GM23338 (cell line): Measurements from ENCODE around the gene APIP. TPM values are rescaled to one million over a fixed set of nuclear protein-coding genes. Genes with fewer than 3 reads are reported as not detected.

Experiments
- ATAC-seq: fragments of 200-7000 bp; cut with Tn5 transposase; 3 replicates; pipeline ENCODE4 v1.9.1; 2020
- DNase-seq: peaks from one replicate; pipeline ENCODE4 v3.0.0-alpha.2; 2015; ENCODE audit warnings: low spot score
- H2AFZ ChIP-seq: fragments of 200-600 bp; sonication (generic); 2 replicates; pipeline ENCODE4 v1.8.0; 2016; ENCODE audit warnings: antibody characterized with exemption, mild to moderate bottlenecking, moderate library complexity
- H3F3A ChIP-seq: fragments of 200-600 bp; sonication (generic); replicated peaks from 2 replicates; pipeline ENCODE4 v1.8.0; 2017; ENCODE audit warnings: antibody characterized with exemption, mixed run types, low read depth
- H3K27ac ChIP-seq: fragments of 200-600 bp; sonication (generic); 2 replicates; pipeline ENCODE4 v1.6.1; 2016; ENCODE audit warnings: low read depth
- H3K27me3 ChIP-seq: fragments of 200-600 bp; sonication (generic); 2 replicates; pipeline ENCODE4 v1.8.0; 2016; ENCODE audit warnings: mild to moderate bottlenecking, mixed run types, moderate library complexity; ENCODE audit not compliant: insufficient read depth
- H3K36me3 ChIP-seq: fragments of 200-600 bp; sonication (generic); 2 replicates; pipeline ENCODE4 v1.8.0; 2016; ENCODE audit warnings: mild to moderate bottlenecking; ENCODE audit not compliant: insufficient read depth
- H3K4me1 ChIP-seq: fragments of 200-600 bp; sonication (generic); 2 replicates; pipeline ENCODE4 v1.8.0; 2016; ENCODE audit warnings: mild to moderate bottlenecking, moderate library complexity; ENCODE audit not compliant: insufficient read depth
- H3K4me2 ChIP-seq: fragments of 200-600 bp; sonication (generic); 2 replicates; pipeline ENCODE4 v1.7.1; 2017; ENCODE audit warnings: mixed run types
- H3K4me3 ChIP-seq: fragments of 200-600 bp; sonication (generic); 2 replicates; pipeline ENCODE4 v1.6.1; 2016; ENCODE audit warnings: mixed run types
- H3K79me2 ChIP-seq: fragments of 200-600 bp; sonication (generic); replicated peaks from 2 replicates; pipeline ENCODE4 v1.8.0; 2017; ENCODE audit warnings: mild to moderate bottlenecking; ENCODE audit not compliant: insufficient read depth
- H3K9me2 ChIP-seq: fragments of 200-600 bp; sonication (generic); 2 replicates; pipeline ENCODE4 v1.8.0; 2017; ENCODE audit not compliant: insufficient read depth
- H4K20me1 ChIP-seq: fragments of 200-600 bp; sonication (generic); replicated peaks from 2 replicates; pipeline ENCODE4 v1.8.0; 2017; ENCODE audit warnings: mild to moderate bottlenecking; ENCODE audit not compliant: insufficient read depth
- H3K27ac Mint-ChIP-seq: 2 replicates; pipeline ENCODE4 v1.8.0; 2020; ENCODE audit warnings: inconsistent platforms, mild to moderate bottlenecking, moderate library complexity, mixed read lengths
- H3K27me3 Mint-ChIP-seq: 3 replicates; pipeline ENCODE4 v1.8.0; 2022; ENCODE audit warnings: low read depth, mild to moderate bottlenecking, moderate library complexity, mixed read lengths, inconsistent platforms; ENCODE audit not compliant: insufficient read depth, poor library complexity
- H3K36me3 Mint-ChIP-seq: 3 replicates; pipeline ENCODE4 v1.8.0; 2021; ENCODE audit warnings: low read depth, mild to moderate bottlenecking, inconsistent platforms, moderate library complexity, mixed read lengths
- H3K4me1 Mint-ChIP-seq: 3 replicates; pipeline ENCODE4 v1.8.0; 2020; ENCODE audit warnings: mild to moderate bottlenecking, inconsistent platforms, mixed read lengths
- H3K4me3 Mint-ChIP-seq: 3 replicates; pipeline ENCODE4 v1.8.0; 2021; ENCODE audit warnings: moderate library complexity, mild to moderate bottlenecking, inconsistent platforms, mixed read lengths
- H3K9me3 Mint-ChIP-seq: 3 replicates; pipeline ENCODE4 v1.8.0; 2020; ENCODE audit warnings: moderate library complexity, mild to moderate bottlenecking, inconsistent platforms, mixed read lengths
- CREB1 ChIP-seq: fragments of 250-450 bp; sonication (Bioruptor Pico); IDR thresholded peaks from 2 replicates; pipeline ENCODE4 v1.5.0; 2020; ENCODE audit warnings: low read depth, mild to moderate bottlenecking, moderate library complexity
- CTCF ChIP-seq, 2 experiments: fragments of 200-600 bp in 1 of 2; sonication (generic) in 1 of 2; conservative IDR thresholded peaks; 2 replicates each; pipeline versions ENCODE4 v1.5.1 to v1.6.1; 2016 to 2017; ENCODE audit warnings: antibody characterized with exemption in 2 of 2, low read depth in 2 of 2, mild to moderate bottlenecking in 2 of 2, moderate library complexity in 1 of 2
- NANOG ChIP-seq: IDR thresholded peaks from 2 replicates; pipeline ENCODE4 v1.6.1; 2016; ENCODE audit warnings: antibody characterized with exemption, borderline replicate concordance
- STAT1 ChIP-seq: IDR thresholded peaks from one replicate; pipeline ENCODE4 v1.6.1; 2016; ENCODE audit warnings: antibody characterized with exemption; ENCODE audit not compliant: unreplicated experiment
- ZNF114 ChIP-seq: fragments of 250-450 bp; sonication (Bioruptor Pico); IDR thresholded peaks from 2 replicates; pipeline ENCODE4 v1.5.0; 2020; ENCODE audit warnings: mild to moderate bottlenecking, moderate library complexity
- ZNF462 ChIP-seq: fragments of 250-450 bp; sonication (Bioruptor Pico); IDR thresholded peaks from 2 replicates; pipeline ENCODE4 v1.5.0; 2020; ENCODE audit warnings: mild to moderate bottlenecking, moderate library complexity
- polyA plus RNA-seq: library from polyadenylated mRNA; unstranded; fragments of >200 nt; fragmentation: Nextera tagmentation; extraction: Ambion mirVana; gene quantifications from 2 replicates; pipeline ENCODE4 v1.2.1, GENCODE V29; 2016
- total RNA-seq: library from RNA; depleted of rRNA; stranded (reverse); fragments of >200 nt; shearing (Covaris generic); gene quantifications from 2 replicates; pipeline ENCODE4 v1.2.3, GENCODE V29; 2014

APIP gene
- total and polyA plus RNA-seq, 2 experiments from 2014 or later: 35.7 to 50.3 TPM

- Histone ChIP-seq H4K20me1 (no peaks in the 10 kb centered on the region), H3K79me2 (no peaks in the 10 kb centered on the region), H3K27me3 (no peaks in the 10 kb centered on the region), H3K9me2 (no peaks in the 10 kb centered on the region), H3K4me3 (no peak overlapping the region), H3K4me1 (0 out of 2 replicates have a peak, but pooled peaks cover 4% of the 10 kb centered on the region), H3K36me3 (no peaks in the 10 kb centered on the region), H3K27ac (no peak overlapping the region), H2AFZ (no peak overlapping the region), H3K4me2 (no peak overlapping the region), H3F3A (no peaks in the 10 kb centered on the region)
- Mint-ChIP-seq H3K4me3 (no peak overlapping the region), H3K4me1 (peaks cover 10% of the 10 kb centered on the region; the same call in 2 of the 3 replicates), H3K27me3 (peaks cover 2% of the 10 kb centered on the region), H3K27ac (no peak overlapping the region), H3K9me3 (no peaks in the 10 kb centered on the region; the same call in 2 of the 3 replicates), H3K36me3 (no peaks in the 10 kb centered on the region)
- no peak for DNase-seq
- ATAC-seq: no peak
- no peak for TF ChIP-seq ZNF114 (CRISPR knock-in tag)
- TF ChIP-seq CTCF (conservative IDR thresholded peaks at IDR 0.05; ENCODE audit: low read depth in 2 of 2): no peak
Observed at GRCh38 chr11:34859496-34859895, 56.7 kb downstream of the APIP start.

GRCh38 chr11:34857463-34857862 is 58.7 kb downstream of the APIP start:
- Histone ChIP-seq H3K79me2 (no peaks in the 10 kb centered on the region), H4K20me1 (no peaks in the 10 kb centered on the region)

More at GRCh38 chr11:34857463-34857862, 58.7 kb downstream of the APIP start:
- Histone ChIP-seq H3K4me2 (no peak overlapping the region), H2AFZ (no peak overlapping the region), H3F3A (no peaks in the 10 kb centered on the region), H3K4me1 (0 out of 2 replicates have a peak, but pooled peaks cover 4% of the 10 kb centered on the region), H3K9me2 (no peaks in the 10 kb centered on the region), H3K36me3 (no peaks in the 10 kb centered on the region), H3K4me3 (no peak overlapping the region), H3K27me3 (no peaks in the 10 kb centered on the region), H3K27ac (no peak overlapping the region)
- no peaks in the 10 kb centered on the region; the same call in 2 of the 3 replicates for H3K9me3 Mint-ChIP-seq
- no peak overlapping the region for H3K4me3 Mint-ChIP-seq
- DNase-seq: no peak
- no peak for ATAC-seq
- peaks cover 10% of the 10 kb centered on the region; the same call in 2 of the 3 replicates for H3K4me1 Mint-ChIP-seq
- TF ChIP-seq STAT1 (no peak), NANOG (no peak), ZNF462 (no peak), CREB1 (no peak), CTCF (conservative IDR thresholded peaks at IDR 0.05; ENCODE audit: low read depth in 2 of 2) (no peak)
- no peak overlapping the region for H3K27ac Mint-ChIP-seq
- H3K36me3 Mint-ChIP-seq: no peaks in the 10 kb centered on the region
- peaks cover 2% of the 10 kb centered on the region for H3K27me3 Mint-ChIP-seq
